ENCODE data around the gene ZPLD1.

Gene ZPLD1

GRCh38 chr3:102419786-102420185 is 15.0 kb upstream of the ZPLD1 start:
- Histone ChIP-seq H3K9me3 (ENCODE audit: control insufficient read depth, low read length) (no peaks in the 10 kb centered on the region), H3K4me1 (ENCODE audit: control insufficient read depth, insufficient read depth, low read length, poor library complexity, severe bottlenecking) (no peaks in the 10 kb centered on the region)

GRCh38 chr3:102441832-102442231 is 7.0 kb downstream of the ZPLD1 start:
- Histone ChIP-seq H3K4me3 (ENCODE audit: extremely low read depth, insufficient read depth, low read length, poor library complexity, severe bottlenecking) (no peak overlapping the region), H3K27ac (ENCODE audit: low read depth, low read length, severe bottlenecking) (peak overlapping the region; percentile 25), H3K4me1 (ENCODE audit: control insufficient read depth, insufficient read depth, low read length, poor library complexity, severe bottlenecking) (peaks cover 24% of the 10 kb centered on the region), H3K9me3 (ENCODE audit: control insufficient read depth, low read length) (no peaks in the 10 kb centered on the region), H3K36me3 (ENCODE audit: control insufficient read depth, insufficient read depth, low read length) (no peaks in the 10 kb centered on the region)
- 0 to 40% methylated on average over 1 of the region's 1 CpG for WGBS, 2 experiments (ENCODE audit: insufficient coverage in 2 of 2)

More at GRCh38 chr3:102419786-102420185, 15.0 kb upstream of the ZPLD1 start:
- H3K27ac ChIP-seq (ENCODE audit: low read depth, low read length, severe bottlenecking), result no peak overlapping the region
- H3K36me3 ChIP-seq (ENCODE audit: control insufficient read depth, insufficient read depth, low read length), result no peaks in the 10 kb centered on the region
- no peak overlapping the region for H3K4me3 ChIP-seq (ENCODE audit: extremely low read depth, insufficient read depth, low read length, poor library complexity, severe bottlenecking)

- 75 to 100% methylated on average over 1 of the region's 2 CpGs for WGBS, 2 experiments (ENCODE audit: insufficient coverage in 2 of 2)
- Histone ChIP-seq H3K36me3 (ENCODE audit: control insufficient read depth, insufficient read depth, low read length) (no peaks in the 10 kb centered on the region), H3K4me1 (ENCODE audit: control insufficient read depth, insufficient read depth, low read length, poor library complexity, severe bottlenecking) (peaks cover 24% of the 10 kb centered on the region), H3K4me3 (ENCODE audit: extremely low read depth, insufficient read depth, low read length, poor library complexity, severe bottlenecking) (no peak overlapping the region), H3K27ac (ENCODE audit: low read depth, low read length, severe bottlenecking) (no peak overlapping the region), H3K9me3 (ENCODE audit: control insufficient read depth, low read length) (no peaks in the 10 kb centered on the region)
These were observed 8.2 kb downstream of the ZPLD1 start for GRCh38 chr3:102443021-102443420.

GRCh38 chr3:102444101-102444500 is 9.3 kb downstream of the ZPLD1 start:
- H3K27ac ChIP-seq (ENCODE audit: low read depth, low read length, severe bottlenecking), result no peak overlapping the region
- no peaks in the 10 kb centered on the region for H3K9me3 ChIP-seq (ENCODE audit: control insufficient read depth, low read length)
- WGBS, 2 experiments (ENCODE audit: insufficient coverage in 2 of 2), result 80% methylated on average over 1 of the region's 2 CpGs; no CpG with 5 or more reads in 1 of the 2 experiments
- no peaks in the 10 kb centered on the region for H3K36me3 ChIP-seq (ENCODE audit: control insufficient read depth, insufficient read depth, low read length)
- no peak overlapping the region for H3K4me3 ChIP-seq (ENCODE audit: extremely low read depth, insufficient read depth, low read length, poor library complexity, severe bottlenecking)
- peaks cover 26% of the 10 kb centered on the region for H3K4me1 ChIP-seq (ENCODE audit: control insufficient read depth, insufficient read depth, low read length, poor library complexity, severe bottlenecking)

- H3K27ac ChIP-seq (ENCODE audit: low read depth, low read length, severe bottlenecking), result no peak overlapping the region
- no peaks in the 10 kb centered on the region for H3K9me3 ChIP-seq (ENCODE audit: control insufficient read depth, low read length)
- WGBS, 2 experiments (ENCODE audit: insufficient coverage in 2 of 2), result 100% methylated on average over 2 of the region's 3 CpGs; no CpG with 5 or more reads in 1 of the 2 experiments
- H3K4me1 ChIP-seq (ENCODE audit: control insufficient read depth, insufficient read depth, low read length, poor library complexity, severe bottlenecking), result peaks cover 28% of the 10 kb centered on the region
- H3K36me3 ChIP-seq (ENCODE audit: control insufficient read depth, insufficient read depth, low read length), result no peaks in the 10 kb centered on the region
- no peak overlapping the region for H3K4me3 ChIP-seq (ENCODE audit: extremely low read depth, insufficient read depth, low read length, poor library complexity, severe bottlenecking)
These were observed 12.5 kb downstream of the ZPLD1 start for GRCh38 chr3:102447272-102447671.

GRCh38 chr3:102449341-102449740 is 14.5 kb downstream of the ZPLD1 start:
- no peaks in the 10 kb centered on the region for H3K9me3 ChIP-seq (ENCODE audit: control insufficient read depth, low read length)
- no peak overlapping the region for H3K27ac ChIP-seq (ENCODE audit: low read depth, low read length, severe bottlenecking)
- no peak overlapping the region for H3K4me3 ChIP-seq (ENCODE audit: extremely low read depth, insufficient read depth, low read length, poor library complexity, severe bottlenecking)
- peaks cover 15% of the 10 kb centered on the region for H3K4me1 ChIP-seq (ENCODE audit: control insufficient read depth, insufficient read depth, low read length, poor library complexity, severe bottlenecking)
- H3K36me3 ChIP-seq (ENCODE audit: control insufficient read depth, insufficient read depth, low read length), result no peaks in the 10 kb centered on the region
- WGBS, 2 experiments (ENCODE audit: insufficient coverage in 2 of 2), result 100% methylated on average over 2 of the region's 3 CpGs; no CpG with 5 or more reads in 1 of the 2 experiments

- WGBS, 2 experiments (ENCODE audit: insufficient coverage in 2 of 2), result 100% methylated on average over 1 of the region's 3 CpGs; no CpG with 5 or more reads in 1 of the 2 experiments
- Histone ChIP-seq H3K27ac (ENCODE audit: low read depth, low read length, severe bottlenecking) (no peak overlapping the region), H3K4me3 (ENCODE audit: extremely low read depth, insufficient read depth, low read length, poor library complexity, severe bottlenecking) (no peak overlapping the region), H3K9me3 (ENCODE audit: control insufficient read depth, low read length) (no peaks in the 10 kb centered on the region), H3K36me3 (ENCODE audit: control insufficient read depth, insufficient read depth, low read length) (no peaks in the 10 kb centered on the region), H3K4me1 (ENCODE audit: control insufficient read depth, insufficient read depth, low read length, poor library complexity, severe bottlenecking) (peaks cover 12% of the 10 kb centered on the region)
These were observed 15.1 kb downstream of the ZPLD1 start for GRCh38 chr3:102449930-102450329.

GRCh38 chr3:102450976-102451375 is 16.2 kb downstream of the ZPLD1 start:
- peaks cover 9% of the 10 kb centered on the region for H3K4me1 ChIP-seq (ENCODE audit: control insufficient read depth, insufficient read depth, low read length, poor library complexity, severe bottlenecking)
- H3K36me3 ChIP-seq (ENCODE audit: control insufficient read depth, insufficient read depth, low read length), result no peaks in the 10 kb centered on the region
- no peaks in the 10 kb centered on the region for H3K9me3 ChIP-seq (ENCODE audit: control insufficient read depth, low read length)
- no CpG with 5 or more reads among the region's 3 CpGs for WGBS, 2 experiments (ENCODE audit: insufficient coverage in 2 of 2)
- H3K27ac ChIP-seq (ENCODE audit: low read depth, low read length, severe bottlenecking), result no peak overlapping the region
- H3K4me3 ChIP-seq (ENCODE audit: extremely low read depth, insufficient read depth, low read length, poor library complexity, severe bottlenecking), result no peak overlapping the region

- no peaks in the 10 kb centered on the region for H3K9me3 ChIP-seq (ENCODE audit: control insufficient read depth, low read length)
- peaks cover 9% of the 10 kb centered on the region for H3K4me1 ChIP-seq (ENCODE audit: control insufficient read depth, insufficient read depth, low read length, poor library complexity, severe bottlenecking)
- H3K27ac ChIP-seq (ENCODE audit: low read depth, low read length, severe bottlenecking), result no peak overlapping the region
- no peaks in the 10 kb centered on the region for H3K36me3 ChIP-seq (ENCODE audit: control insufficient read depth, insufficient read depth, low read length)
- no peak overlapping the region for H3K4me3 ChIP-seq (ENCODE audit: extremely low read depth, insufficient read depth, low read length, poor library complexity, severe bottlenecking)
- WGBS, 2 experiments (ENCODE audit: insufficient coverage in 2 of 2), result 57% methylated on average over 1 of the region's 1 CpG; no CpG with 5 or more reads in 1 of the 2 experiments
These were observed 16.7 kb downstream of the ZPLD1 start for GRCh38 chr3:102451543-102451942.

GRCh38 chr3:102454181-102454580 is 19.4 kb downstream of the ZPLD1 start:
- no peak overlapping the region for H3K4me3 ChIP-seq (ENCODE audit: extremely low read depth, insufficient read depth, low read length, poor library complexity, severe bottlenecking)
- no peaks in the 10 kb centered on the region for H3K9me3 ChIP-seq (ENCODE audit: control insufficient read depth, low read length)
- WGBS, 2 experiments (ENCODE audit: insufficient coverage in 2 of 2), result 86 to 93% methylated on average over 1 of the region's 3 CpGs
- no peaks in the 10 kb centered on the region for H3K36me3 ChIP-seq (ENCODE audit: control insufficient read depth, insufficient read depth, low read length)
- no peak overlapping the region for H3K27ac ChIP-seq (ENCODE audit: low read depth, low read length, severe bottlenecking)
- peaks cover 6% of the 10 kb centered on the region for H3K4me1 ChIP-seq (ENCODE audit: control insufficient read depth, insufficient read depth, low read length, poor library complexity, severe bottlenecking)

GRCh38 chr3:102457644-102458043 is 22.8 kb downstream of the ZPLD1 start:
- no CpG with 5 or more reads among the region's 2 CpGs for WGBS, 2 experiments (ENCODE audit: insufficient coverage in 2 of 2)
- no peak overlapping the region for H3K4me3 ChIP-seq (ENCODE audit: extremely low read depth, insufficient read depth, low read length, poor library complexity, severe bottlenecking)
- H3K9me3 ChIP-seq (ENCODE audit: control insufficient read depth, low read length), result no peaks in the 10 kb centered on the region
- H3K27ac ChIP-seq (ENCODE audit: low read depth, low read length, severe bottlenecking), result no peak overlapping the region
- no peaks in the 10 kb centered on the region for H3K4me1 ChIP-seq (ENCODE audit: control insufficient read depth, insufficient read depth, low read length, poor library complexity, severe bottlenecking)
- H3K36me3 ChIP-seq (ENCODE audit: control insufficient read depth, insufficient read depth, low read length), result no peaks in the 10 kb centered on the region
